HL-60/S4 treated with retinoic acid at 250 ng/mL for 4 days and 3 days (cell line): ENCODE results near the gene EXOSC1.
"Not testable (repeated sequence)": the region's sequence is repeated elsewhere in the genome, so short reads cannot be mapped to it uniquely, and the experiment has no call there.

ENCODE experiments used
- in situ Hi-C: fragments of 300-500 bp; cut with MboI; formaldehyde crosslinking; loops from 2 replicates; pipeline ENCODE4 v1.7.0; 2022; ENCODE audit warnings: low sequenced_read_pairs

The EXOSC1 gene

DNA sequence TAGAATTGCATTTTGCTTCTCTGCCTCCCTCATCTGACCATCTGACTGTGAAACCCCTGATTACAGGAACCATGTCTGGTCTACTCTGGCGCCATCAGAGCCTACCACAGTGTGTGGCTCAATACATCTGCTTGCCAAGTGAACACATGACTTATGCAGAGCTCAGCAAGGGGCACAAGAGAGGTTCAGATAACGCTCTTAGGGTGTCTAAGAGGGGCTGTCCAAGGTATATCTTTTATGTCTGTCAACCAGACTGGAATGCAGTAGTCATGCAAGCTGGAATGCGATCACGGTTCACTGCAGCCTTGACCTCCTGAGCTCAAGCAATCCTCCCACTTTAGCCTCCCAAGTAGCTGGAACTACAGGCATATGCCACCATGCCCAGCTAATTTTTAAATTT lies 34.4 kb downstream of the EXOSC1 start:
- in situ Hi-C loops: no loop called here

DNA sequence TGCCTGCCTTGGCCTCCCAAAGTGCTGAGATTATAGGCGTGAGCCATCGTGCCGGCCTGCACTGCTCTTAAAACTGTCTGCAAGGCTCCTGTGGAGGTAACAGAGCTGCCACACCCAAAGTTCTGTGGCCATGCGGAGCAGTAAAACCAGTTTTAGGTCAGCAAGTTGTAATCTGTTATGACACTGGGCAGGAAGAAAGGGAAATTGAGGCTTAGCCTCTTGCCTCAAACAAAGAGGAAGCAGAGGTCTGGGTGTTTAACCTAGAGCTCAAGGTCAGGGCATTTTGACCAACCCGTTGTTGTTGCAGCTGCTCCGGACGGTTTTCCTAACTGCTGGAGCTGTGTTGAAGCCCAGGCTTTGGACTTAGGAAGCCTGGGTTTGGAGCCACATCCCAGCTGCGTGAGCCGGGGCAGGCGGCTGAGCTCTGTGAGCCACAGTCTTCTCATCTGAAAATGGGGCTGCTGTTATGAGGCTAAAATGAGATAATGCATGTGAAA lies 37.3 kb downstream of the EXOSC1 start:
- in situ Hi-C loops: no loop called here

DNA sequence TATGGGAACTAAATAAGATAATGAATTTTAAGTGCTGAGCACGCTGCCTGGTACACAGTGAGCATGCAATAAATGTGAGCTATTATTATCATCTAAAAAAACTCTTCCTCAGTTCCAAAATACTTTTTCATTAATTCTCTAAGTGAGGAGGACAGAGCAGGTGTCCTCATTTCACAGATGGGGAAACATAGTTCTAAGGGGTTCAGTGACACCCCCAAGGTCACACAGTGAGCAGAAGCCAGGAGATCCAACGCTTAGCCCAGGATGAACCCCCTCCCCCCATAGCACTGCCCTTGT lies 37.9 kb downstream of the EXOSC1 start:
- in situ Hi-C loops: no loop called here

DNA sequence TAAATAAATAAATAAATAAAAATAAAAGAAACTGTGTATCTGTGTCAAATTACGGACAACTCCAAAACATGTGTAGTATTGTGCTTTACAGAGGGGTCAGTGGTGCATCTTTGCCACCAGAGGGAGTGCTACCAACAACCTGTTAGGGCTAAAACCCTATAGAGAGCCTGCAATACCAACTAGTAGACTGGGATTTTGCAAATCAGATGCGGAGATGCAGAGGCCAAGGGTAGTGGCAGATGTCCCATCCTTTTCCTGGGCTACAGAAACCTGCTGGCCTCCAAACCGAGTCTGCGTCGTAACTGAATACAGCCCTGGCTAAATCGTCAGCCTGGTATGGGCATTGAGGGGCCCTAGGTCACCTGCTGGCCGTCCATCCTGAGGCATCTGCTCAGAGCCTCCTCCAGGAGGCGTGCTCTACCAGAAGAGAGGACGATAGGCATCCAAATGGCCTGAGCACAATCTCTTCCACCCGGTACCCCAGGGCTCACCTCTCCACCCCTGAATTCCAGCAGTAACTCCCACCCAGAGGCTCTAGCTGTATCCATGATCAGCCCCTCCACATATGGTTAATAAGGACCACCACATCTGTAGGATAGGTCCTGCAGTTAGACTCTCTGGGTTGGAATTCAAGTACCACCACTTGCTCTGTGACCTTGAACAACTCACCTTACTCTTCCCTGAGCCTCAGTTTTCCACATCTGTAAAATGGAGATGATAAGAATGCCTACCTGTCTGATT lies 38.4 kb downstream of the EXOSC1 start:
- in situ Hi-C loops: no loop called here

DNA sequence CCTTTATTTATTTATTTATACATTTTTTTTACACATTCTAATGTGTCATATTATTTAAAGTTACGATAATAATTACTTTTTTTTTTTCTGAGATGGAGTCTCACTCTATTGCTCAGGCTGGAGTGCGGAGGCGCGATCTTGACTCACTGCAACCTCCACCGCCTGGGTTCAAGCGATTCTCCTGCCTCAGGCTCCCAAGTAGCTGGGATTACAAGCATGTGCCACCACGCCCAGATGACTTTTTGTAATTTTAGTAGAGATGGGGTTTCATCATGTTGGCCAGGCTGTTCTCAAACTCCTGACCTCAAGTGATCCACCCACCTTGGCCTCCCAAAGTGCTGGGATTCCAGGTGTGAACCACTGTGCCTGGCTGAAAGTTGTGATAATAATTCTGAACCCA lies 39.3 kb downstream of the EXOSC1 start:
- in situ Hi-C loops: not testable (repeated sequence)

DNA sequence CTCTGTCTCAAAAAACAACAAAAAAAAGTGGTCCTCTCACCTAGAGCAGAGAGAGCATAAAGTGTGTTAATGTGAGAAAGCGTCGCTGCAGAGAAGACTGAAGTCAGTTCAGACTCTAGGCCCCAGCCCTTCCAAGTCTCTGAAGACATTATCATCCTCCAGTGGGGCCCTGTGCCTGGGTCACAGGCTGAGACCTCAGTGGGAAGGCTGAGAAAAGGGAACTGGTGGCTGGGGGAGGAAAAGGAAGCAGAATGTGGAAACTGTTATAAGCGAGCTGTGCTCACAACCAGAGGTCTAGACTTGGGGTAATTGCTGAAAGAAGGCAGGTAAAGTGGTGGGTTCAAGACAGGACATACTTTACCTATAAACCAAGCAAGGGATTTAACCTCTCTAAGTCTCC lies 39.7 kb downstream of the EXOSC1 start:
- in situ Hi-C loops: no loop called here

DNA sequence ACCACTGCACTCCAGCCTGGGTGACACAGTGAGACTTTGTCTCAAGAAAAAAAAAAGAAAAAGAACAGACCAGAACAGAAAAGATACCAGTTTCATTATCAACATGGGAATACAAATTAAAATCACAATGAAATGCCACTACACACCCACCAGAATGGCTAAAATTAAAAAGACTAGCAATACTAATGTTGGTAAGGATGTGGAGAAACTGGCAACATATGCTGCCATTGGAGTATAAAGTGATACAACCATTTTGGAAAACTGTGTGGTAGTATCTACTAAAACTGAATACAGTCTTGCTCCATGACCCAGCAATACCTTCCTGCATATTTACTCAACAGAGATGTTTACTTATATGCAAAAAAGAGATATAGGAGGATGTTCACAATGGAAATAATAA lies 41.8 kb downstream of the EXOSC1 start:
- in situ Hi-C loops: no loop called here

DNA sequence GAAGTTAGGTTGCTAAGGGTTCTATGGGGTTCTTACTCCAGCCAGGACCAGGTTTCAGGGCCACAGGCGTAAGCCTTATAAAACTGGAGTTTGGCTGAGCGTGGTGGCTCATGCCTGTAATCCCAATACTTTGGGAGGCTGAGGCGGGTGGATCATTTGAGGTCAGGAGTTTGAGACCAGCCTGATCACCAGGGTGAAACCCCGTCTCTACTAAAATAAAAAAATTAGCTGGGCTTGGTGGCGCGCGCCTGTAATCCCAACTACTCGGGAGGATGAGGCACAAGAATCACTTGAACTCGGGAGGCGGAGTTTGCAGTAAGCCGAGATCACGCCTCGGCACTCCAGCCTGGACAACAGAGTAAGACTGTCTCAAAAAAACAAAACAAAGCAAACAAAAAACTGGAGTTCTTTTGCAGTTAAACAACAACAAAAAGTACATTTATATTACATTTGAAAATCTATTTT lies 44.3 kb downstream of the EXOSC1 start:
- in situ Hi-C loops: no loop called here

DNA sequence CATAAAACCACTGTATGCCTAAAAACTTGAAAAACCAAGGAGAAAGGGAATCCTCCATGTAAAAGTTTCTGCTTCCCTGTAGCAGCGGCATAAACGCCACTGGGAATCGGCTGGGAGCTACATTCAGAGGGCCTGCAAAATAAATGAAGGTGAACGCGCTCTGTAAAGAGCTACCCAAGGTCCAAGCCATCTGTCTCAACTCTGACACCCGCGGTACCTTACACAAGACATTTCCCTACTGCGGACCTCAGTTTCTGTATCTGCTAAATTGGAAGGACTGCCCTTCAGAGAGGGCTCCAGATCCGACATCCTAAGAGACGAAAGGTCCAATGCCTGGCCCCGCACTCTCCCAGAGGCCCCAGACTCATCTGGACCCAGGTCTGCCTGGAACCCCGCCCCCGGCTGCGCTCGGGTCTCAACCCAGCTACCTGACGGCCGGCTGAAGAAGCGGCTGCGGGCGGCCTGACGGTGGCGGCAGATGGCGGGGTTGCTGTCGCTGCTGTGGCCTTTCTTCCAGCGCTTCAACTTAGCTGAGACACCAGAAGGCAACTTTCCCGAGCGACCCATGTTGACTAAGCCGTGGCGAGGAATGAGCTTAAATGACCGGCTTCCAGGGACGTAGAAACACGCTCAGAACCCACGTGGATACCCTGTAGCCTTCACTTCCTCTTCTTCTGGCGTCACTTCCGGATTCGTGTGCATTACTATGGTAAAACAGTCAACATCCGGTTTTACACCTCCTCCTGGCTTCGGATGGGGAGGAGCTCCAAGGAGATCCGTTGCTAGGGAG lies 44.9 kb downstream of the EXOSC1 start, which contains the start of gene RRP12:
RRP12 (minus strand) TSS at position 676 of the 790 bp plus-strand sequence; CDS start at position 567, 109 bp downstream.
- in situ Hi-C loops: no loop called here

DNA sequence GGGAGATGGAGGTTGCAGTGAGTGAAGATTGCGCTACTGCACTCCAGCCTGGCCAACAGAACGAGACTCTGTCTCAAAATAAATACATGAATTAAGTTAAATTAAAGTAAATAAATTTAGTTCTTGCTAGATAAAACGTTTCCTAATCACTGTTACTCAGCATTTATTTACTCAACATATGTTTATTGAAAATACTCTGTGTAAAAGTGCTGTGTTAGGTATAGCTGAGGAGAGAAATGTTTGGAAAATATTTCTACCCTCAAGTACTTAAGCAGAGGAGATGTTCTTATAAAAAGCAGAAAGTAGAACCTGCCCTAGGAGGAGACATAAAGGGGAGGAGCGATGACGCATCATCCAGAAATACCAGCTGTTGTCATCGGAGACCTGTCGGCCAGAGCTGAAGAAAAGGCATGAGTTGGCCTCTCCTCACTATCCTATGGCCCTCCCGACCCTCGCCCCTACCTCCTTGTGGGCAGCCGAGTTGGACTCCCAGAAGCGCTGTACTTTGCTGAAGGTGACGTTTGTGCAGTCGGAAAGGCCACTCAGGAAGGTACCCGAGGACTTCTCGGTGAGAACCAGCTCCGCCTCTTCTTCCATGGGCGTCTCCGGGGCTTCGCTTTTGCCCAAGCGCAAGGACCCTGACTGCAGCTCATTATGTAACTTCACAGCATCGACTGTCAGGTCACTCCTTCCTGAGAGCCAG lies 45.8 kb downstream of the EXOSC1 start:
- in situ Hi-C loops: no loop called here

DNA sequence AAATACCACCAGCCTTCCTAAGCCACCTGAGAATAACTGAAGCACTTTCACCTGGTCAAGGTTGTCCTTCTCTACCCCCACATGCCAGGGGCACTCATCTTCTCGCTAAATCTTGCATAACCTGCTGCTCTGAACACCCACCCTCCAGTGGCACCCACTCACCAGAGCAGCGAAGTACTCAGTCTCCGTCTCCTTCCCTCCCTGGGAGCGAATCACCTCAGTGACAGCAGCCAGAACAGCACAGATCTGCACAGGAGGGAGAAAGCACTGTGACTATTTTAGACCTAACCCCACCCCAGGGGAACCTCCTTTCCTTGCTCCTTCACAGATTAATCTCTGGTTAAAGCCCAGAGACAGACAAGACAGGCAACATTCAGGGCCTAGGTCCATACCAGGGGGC lies 49.8 kb downstream of the EXOSC1 start:
- in situ Hi-C loops: no loop called here

DNA sequence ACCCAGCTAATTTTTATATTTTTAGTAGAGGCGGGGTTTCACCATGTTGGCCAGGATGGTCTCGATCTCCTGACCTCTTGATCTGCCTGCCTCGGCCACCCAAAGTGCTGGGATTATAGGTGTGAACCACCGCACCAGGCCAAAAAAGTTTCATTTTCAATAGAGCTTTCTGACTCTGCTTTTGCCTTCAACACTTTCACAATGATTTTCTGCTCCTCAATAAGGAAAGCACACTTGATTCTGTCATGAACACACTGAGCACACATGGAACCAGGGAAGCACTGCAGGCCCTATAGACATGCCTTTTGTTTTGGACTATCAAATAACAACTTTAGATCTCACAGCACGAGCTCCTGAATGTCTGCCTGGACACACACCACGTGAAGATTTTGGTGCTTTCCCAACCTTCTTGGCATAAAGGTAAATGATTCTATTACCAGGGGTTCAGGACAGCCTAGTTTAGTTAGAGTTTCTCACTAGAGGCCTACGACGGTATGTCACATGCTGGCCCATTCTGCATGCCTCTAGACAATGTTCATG lies 52.7 kb downstream of the EXOSC1 start:
- in situ Hi-C loops: no loop called here

DNA sequence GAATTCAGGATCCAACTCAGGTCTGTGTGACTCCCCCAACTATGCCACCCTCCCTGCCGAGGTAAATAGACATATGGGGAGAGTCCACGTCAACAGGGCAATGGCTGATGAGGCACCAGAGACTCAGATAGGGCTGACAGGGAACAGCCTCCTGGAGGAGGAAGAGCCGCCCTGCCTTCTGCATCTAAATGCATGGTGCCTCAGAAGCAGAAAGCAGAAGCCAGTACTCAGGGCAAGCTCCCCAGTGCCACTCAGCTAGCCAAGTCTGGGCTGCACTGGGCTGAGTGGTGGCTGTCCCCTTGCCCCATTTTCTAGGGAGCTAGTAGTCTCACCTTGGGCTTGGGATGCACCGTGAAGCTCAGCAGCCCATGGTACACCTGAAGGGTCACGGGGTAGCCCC lies 55.7 kb downstream of the EXOSC1 start:
- in situ Hi-C loops: no loop called here

DNA sequence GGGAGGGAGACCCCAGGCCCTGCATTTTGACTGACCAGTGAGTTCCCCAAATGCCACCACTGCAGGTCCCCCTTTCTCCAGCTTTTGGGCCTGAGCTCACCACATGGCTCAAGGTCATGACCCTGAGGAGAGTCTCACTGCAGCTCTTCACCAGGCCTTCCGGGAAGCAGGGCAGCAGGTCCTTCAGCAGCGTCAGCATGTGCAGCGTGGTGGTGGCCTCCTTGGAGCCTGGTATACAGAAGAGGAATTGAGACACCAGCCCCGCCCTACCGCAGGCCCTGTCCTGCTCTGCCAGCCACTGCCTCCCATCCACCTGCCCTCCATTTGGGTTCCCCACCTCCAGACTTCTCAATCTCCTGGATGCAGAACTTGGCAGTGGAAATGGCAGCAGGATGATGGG lies 57.7 kb downstream of the EXOSC1 start:
- in situ Hi-C loops: no loop called here
